A549 treated with CORT108297 at 1 μM for 4 hours (cell line): ENCODE results near the gene PDAP1. TPM values are rescaled to one million over a fixed set of nuclear protein-coding genes. Genes with fewer than 3 reads are reported as not detected.

Source experiments
- total RNA-seq: library from RNA; stranded (reverse); fragments of 200-300 nt; extraction: Qiagen RNA extraction; gene quantifications from 5 replicates; pipeline ENCODE4 v1.2.3, GENCODE V29; 2022

PDAP1 gene, protein sequence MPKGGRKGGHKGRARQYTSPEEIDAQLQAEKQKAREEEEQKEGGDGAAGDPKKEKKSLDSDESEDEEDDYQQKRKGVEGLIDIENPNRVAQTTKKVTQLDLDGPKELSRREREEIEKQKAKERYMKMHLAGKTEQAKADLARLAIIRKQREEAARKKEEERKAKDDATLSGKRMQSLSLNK
- 167 to 202 TPM (median 181 TPM) in 5 replicates for total RNA-seq

DNA sequence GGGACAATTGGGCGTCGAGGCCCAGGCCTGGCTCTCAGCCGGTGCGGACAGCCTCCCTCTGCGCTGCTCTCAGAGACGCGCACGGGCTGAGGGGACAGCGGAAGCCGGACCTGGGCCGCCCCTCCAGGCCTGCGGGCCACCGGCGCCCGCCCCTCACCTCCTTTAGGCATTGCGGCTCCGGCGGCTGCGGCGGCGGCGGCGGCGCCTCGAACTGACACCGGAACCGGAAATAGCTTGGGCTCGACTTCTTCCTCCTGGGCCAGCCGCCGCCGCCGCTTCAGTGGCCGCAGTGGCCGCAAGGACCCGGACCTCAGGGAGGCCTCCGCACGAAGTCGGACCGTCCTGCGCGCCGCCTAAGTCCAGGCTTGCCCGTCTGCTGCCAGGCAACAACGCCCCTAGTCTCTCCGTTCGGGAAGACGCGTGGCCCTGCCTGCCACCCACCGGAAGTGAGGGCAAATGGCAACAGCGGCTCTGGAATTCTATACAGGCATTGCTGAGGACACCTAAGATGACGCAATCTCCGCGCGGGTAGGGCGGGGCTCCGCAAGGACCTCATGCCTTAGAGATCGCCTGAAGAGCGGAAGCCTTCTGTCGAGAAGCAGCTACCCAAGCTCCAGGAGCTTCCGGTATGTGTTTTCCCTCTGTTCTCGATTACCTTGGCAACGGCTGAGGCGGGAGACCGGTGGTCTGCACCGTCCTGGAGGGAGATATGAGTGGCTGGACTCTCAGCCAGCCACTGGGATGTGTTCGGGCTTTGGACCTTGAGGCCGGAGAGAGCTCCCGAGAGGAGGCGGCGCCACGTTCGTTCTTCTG lies at the start of gene PDAP1, which contains the start of gene BUD31:
PDAP1 (minus strand) TSS at position 219 of the 813 bp plus-strand sequence; CDS start at position 170, 49 bp downstream.
BUD31 (plus strand) TSS at position 591 of the 813 bp plus-strand sequence. CDS start 2,124 bp downstream, outside the sequence.

DNA sequence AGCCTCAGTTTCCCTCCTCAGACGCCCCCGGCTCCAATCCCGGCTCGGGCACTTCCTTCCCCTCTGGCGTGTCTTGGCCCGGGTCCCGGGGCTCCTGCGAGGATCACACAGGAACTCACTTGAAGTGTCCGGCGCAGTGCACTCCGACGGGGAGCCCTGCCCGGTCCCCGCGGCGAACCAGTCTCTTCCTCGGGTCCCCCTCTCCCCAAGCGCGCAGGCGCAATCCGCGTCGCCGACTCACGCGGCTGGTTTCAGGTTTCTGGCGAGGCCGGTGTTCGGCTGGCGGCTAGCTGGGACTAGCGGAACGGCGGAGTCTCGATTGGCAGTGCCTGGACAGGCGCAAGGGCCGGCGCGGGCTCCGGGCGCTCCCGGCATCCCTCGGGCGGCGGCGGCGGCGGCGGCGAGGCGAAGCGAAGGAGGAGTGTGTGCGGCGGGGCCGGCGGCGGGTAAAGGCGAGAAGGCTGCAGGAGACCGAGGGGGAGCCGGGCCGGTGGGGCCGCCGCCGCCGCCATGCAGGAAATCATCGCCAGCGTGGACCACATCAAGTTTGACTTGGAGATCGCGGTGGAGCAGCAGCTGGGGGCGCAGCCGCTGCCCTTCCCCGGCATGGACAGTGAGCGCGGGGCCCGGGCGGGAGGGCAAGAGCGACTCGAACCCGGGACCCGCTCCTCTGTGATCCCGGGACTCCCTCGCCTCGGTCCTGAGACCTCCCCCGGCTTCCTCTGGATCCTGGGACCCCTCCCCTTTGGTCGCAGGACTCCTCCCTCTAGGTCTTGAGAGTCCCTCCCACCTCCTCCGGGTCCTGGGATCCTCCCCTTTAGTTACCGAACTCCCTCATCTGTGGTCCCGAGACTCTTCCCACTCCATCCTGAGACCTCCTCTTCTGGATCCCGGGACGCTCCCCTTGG lies 30.4 kb upstream of the PDAP1 start, which contains the start of the genes CPSF4 and PTCD1:
CPSF4 (plus strand) TSS at position 371 of the 908 bp plus-strand sequence; CDS start at position 511, 140 bp downstream.
PTCD1 (minus strand) TSS at position 226 of the 908 bp plus-strand sequence. CDS start 3,556 bp downstream, outside the sequence.

DNA sequence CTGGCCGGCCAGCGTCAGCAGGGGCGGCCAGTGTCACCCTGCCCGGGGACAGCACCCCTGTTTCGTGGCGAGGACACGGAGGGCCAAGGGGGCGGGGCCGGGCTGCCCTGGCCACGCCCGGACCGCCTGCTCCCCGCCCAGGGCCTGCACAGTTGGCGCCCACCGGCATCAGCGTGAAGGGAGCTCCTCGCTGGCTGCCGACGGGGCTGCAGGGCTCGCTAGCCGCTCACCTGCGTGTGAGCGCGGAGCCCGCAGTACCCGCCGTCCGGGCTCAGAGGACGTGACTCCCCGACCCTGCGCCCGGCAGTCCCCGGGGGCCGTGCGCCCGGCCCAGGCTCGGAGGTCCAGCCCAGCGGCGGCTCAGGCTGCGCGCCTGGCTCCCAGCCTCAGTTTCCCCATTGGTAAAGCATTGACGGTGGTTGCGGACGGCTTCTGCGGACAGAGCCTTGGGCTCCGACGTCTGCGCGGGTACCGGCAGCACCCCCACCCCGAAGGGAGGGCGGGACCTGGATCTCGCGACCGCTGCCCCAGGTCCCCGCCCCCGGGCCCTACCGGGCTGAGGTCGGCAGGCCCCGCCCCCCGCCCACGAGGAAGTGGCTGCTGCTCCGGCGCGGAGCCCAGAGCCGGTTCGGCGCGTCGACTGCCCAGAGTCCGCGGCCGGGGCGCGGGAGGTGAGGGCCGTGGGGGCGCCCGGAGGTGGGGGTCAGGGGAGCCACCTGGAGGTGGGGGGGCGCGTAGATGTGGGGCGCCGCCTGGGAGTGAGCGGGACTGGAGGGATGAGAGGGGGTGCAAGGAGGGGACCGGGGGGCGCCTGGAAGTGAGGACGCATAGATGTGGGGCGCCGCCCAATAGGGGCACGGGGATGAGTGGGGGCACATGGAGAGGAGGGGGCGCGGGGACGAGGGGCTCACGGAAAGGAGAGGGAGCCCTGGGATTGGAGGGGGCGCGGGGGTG lies 34.0 kb downstream of the PDAP1 start, which contains the start of gene ARPC1B:
ARPC1B (plus strand) TSS at position 620 of the 954 bp plus-strand sequence. CDS start 10,985 bp downstream, outside the sequence.

Other genes starting within 250 kb of the PDAP1 start
- 1.1 to 1.5 TPM (median 1.2 TPM) in 5 replicates for gene KPNA7, start 200.5 kb downstream of the PDAP1 start, total RNA-seq
- gene MYH16, start 135.8 kb downstream of the PDAP1 start, total RNA-seq: 0.46 to 0.65 TPM (median 0.58 TPM) in 5 replicates
- 125 to 147 TPM (median 132 TPM) in 5 replicates for gene ARPC1A, start 82.7 kb downstream of the PDAP1 start, total RNA-seq
- gene ARPC1B, start 33.9 kb downstream of the PDAP1 start, total RNA-seq: 287 to 301 TPM (median 297 TPM) in 5 replicates
- 134 to 158 TPM (median 145 TPM) in 5 replicates for gene BUD31, start 372 bp upstream of the PDAP1 start, total RNA-seq
- 5.9 to 7.9 TPM (median 6.5 TPM) in 5 replicates for gene PTCD1, start 30.2 kb upstream of the PDAP1 start, total RNA-seq
- gene CPSF4, start 30.3 kb upstream of the PDAP1 start, total RNA-seq: 30.1 to 48.5 TPM (median 44.6 TPM) in 5 replicates
- gene ATP5MF, start 57.6 kb upstream of the PDAP1 start, total RNA-seq: 872 to 1,418 TPM (median 915 TPM) in 5 replicates
- 7.3 to 10.1 TPM (median 8.4 TPM) in 5 replicates for gene ZNF789, start 64.3 kb upstream of the PDAP1 start, total RNA-seq
- gene ZNF394, start 91.7 kb upstream of the PDAP1 start, total RNA-seq: 16.9 to 19.4 TPM (median 18.1 TPM) in 5 replicates
- 7.8 to 9.9 TPM (median 9.5 TPM) in 5 replicates for gene ZKSCAN5, start 96.1 kb upstream of the PDAP1 start, total RNA-seq
- 5.8 to 6.6 TPM (median 6.3 TPM) in 5 replicates for gene FAM200A, start 143.5 kb upstream of the PDAP1 start, total RNA-seq
- 56.3 to 60.1 TPM (median 57.7 TPM) in 5 replicates for gene ZNF655, start 150.0 kb upstream of the PDAP1 start, total RNA-seq
- 0.78 to 1.5 TPM (median 1.3 TPM) in 5 replicates for gene TMEM225B, start 189.7 kb upstream of the PDAP1 start, total RNA-seq
- 7.8 to 9.4 TPM (median 8.7 TPM) in 5 replicates for gene ZSCAN25, start 208.3 kb upstream of the PDAP1 start, total RNA-seq